ENCODE results near the gene LRRN1. TPM values are rescaled to one million over a fixed set of nuclear protein-coding genes. Genes with fewer than 3 reads are reported as not detected.

LRRN1 gene
- total and polyA plus RNA-seq, 9 of the 15 experiments (the other 6 are each of a cell fraction or from before 2014, with no cell fraction given) = 0.11 TPM; not detected in 8

GRCh38 chr3:3753416-3753815, 45.8 kb upstream of the LRRN1 start:
- no peaks in the 10 kb centered on the region for H3K27me3 ChIP-seq (ENCODE audit: control insufficient read depth in 2 of 2, insufficient read depth in 2 of 2, low read length in 2 of 2)
- no peak overlapping the region for H3K4me2 ChIP-seq (ENCODE audit: insufficient read depth, low read length)
- intact Hi-C loops (cut with micrococcal nuclease) (no loop called here), in situ Hi-C loops (cut with MboI) (no loop called here)
- no peaks in the 10 kb centered on the region for H4K20me1 ChIP-seq (replicated peaks; ENCODE audit: control insufficient read depth, insufficient read depth, low read length)
- H3K79me2 ChIP-seq (ENCODE audit: control insufficient read depth, insufficient read depth, low read length) = no peaks in the 10 kb centered on the region
- ChIA-PET POLR2A (no interaction called here), CTCF (ENCODE audit: low intra/inter-chr PET ratio) (no interaction called here)
- H3K4me1 ChIP-seq (replicated peaks in 1 of 2; ENCODE audit: control insufficient read depth in 2 of 2, insufficient read depth in 2 of 2, low read length in 2 of 2) = no peaks in the 10 kb centered on the region
- TF ChIP-seq GATAD2A (IDR thresholded peaks at IDR 0.05) (no peak), ZNF511 (CRISPR knock-in tag; IDR thresholded peaks at IDR 0.05) (no peak), GTF2F1 (IDR thresholded peaks at IDR 0.05; ENCODE audit: low read depth, low read length) (no peak), KLF6 (CRISPR knock-in tag; IDR thresholded peaks at IDR 0.05; ENCODE audit: borderline replicate concordance) (no peak), PHB (CRISPR knock-in tag; IDR thresholded peaks at IDR 0.05) (no peak), SIN3A (IDR thresholded peaks at IDR 0.05; ENCODE audit: borderline replicate concordance in 2 of 2, control insufficient read depth in 1 of 2, low read depth in 2 of 2, low read length in 2 of 2) (no peak), ZNF263 (CRISPR knock-in tag; IDR thresholded peaks at IDR 0.05; ENCODE audit: borderline replicate concordance) (no peak), HDGF (IDR thresholded peaks at IDR 0.05) (no peak), BACH1 (tag; IDR thresholded peaks at IDR 0.05) (no peak), PML (IDR thresholded peaks at IDR 0.05; ENCODE audit: low read length) (no peak)
- ATAC-seq (no peak), DNase-seq (ENCODE audit: extremely low read depth in 1 of 4, low spot score in 3 of 4) (no peak), FAIRE-seq (no peak)
- H3K9ac ChIP-seq (ENCODE audit: insufficient read depth in 1 of 2, low read depth in 2 of 2, low read length in 2 of 2) = no peak overlapping the region
- H3K9me1 ChIP-seq (ENCODE audit: control insufficient read depth, insufficient read depth, low read length) = no peaks in the 10 kb centered on the region
- no peaks in the 10 kb centered on the region for H3K36me3 ChIP-seq (ENCODE audit: control insufficient read depth, insufficient read depth, low read length)
- no peak overlapping the region for H3K4me3 ChIP-seq
- no TSS peak for BruUV-seq (replicated peaks)
- no peak overlapping the region for H2AFZ ChIP-seq (ENCODE audit: low read depth, low read length)
- no peak overlapping the region for H3K27ac ChIP-seq (ENCODE audit: extremely low read depth, low read depth, low read length)
- H3K9me3 ChIP-seq (replicated peaks; ENCODE audit: control insufficient read depth, insufficient read depth, low read depth, low read length) = peaks cover 8% of the 10 kb centered on the region
- 0% methylated on average over 3 of the region's 3 CpGs for WGBS (ENCODE audit: insufficient coverage, low coverage, missing lambda C conversion rate)
